ENCODE measurements around the gene ATP10A. TPM values are rescaled to one million over a fixed set of nuclear protein-coding genes. Genes with fewer than 3 reads are reported as not detected.

The ATP10A gene
- total RNA-seq, 4 donors from 2014 or later = 8.1 to 36.0 (median 17.9) TPM

DNA sequence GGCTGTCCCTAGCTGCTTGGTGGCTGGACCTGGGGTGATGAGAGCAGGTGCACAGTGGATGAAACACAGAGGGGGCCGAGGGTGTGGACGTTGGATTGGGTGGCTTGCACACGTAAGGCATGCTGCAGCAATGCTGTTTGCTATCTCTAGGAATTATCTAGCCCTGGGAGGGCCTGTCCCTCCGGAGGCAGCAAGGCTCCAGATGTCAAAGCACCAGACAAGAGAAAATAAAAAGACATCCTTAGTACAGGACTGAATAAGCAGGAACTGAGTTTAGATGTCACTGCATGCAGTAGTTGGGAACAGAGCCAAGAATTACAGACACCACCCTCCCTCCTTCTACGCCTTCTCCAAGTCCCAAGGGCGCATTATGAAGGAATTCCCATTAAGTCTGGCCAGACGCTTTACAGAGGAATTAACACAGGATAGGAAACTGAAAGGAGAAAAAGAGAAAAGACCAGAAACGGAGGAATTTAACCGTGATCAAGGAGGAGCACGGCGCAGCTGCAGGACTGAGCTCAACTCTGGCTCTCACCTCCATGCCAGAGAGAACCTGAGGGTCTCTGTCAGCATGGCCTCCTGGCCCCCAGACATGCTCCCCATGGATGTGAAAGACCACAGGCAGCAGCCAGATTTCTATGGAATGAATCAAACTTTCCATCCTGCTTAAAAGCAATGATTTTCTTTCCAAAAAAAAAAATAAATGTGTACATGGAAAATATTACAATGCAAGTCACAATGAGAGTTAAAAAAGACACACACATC lies 13.8 kb downstream of the ATP10A start:
- Histone ChIP-seq H3K36me3 (no peaks in the 10 kb centered on the region), H3K27ac (peak overlapping the region in 3 of 4 donors; percentile 80 to 83 (median 80)), H3K9me3 (no peaks in the 10 kb centered on the region), H3K27me3 (no peaks in the 10 kb centered on the region), H3K4me1 (peaks cover 0 to 54% (median 31%) of the 10 kb centered on the region in 4 donors), H3K4me3 (peak overlapping the region in 2 of 4 donors; percentile 19 to 51)
- TF ChIP-seq EP300 (IDR thresholded peaks at IDR 0.05) (peak in 1 of 2 donors; percentile 21), POLR2A (IDR thresholded peaks at IDR 0.05) (no peak)
- 18 to 23% methylated on average over 11 of the region's 11 CpGs for WGBS, 2 donors
- no peak for DNase-seq (ENCODE audit: low spot score in 2 of 2)

DNA sequence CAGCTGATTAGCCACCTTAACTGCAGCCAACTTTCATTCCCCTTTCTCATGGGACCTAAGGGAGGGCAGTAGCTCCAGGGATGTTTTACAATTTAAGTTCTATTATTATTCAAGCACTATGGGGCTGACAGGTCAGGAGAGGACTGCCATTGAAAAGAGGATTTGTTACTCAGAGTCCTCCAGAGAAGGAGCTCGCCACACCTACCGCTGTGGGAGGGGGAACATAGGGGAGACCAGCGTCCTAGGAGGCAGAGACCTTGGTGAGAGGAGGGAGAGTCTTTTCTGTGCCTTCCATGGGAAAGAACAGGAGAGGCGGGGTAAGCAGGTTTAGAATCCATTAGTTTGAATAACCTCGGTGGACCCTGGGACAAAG lies 14.4 kb downstream of the ATP10A start:
- no peak for DNase-seq (ENCODE audit: low spot score in 2 of 2)
- WGBS, 2 donors = 65 to 79% methylated on average over 5 of the region's 5 CpGs
- H3K4me3 ChIP-seq = no peak overlapping the region
- TF ChIP-seq EP300 (IDR thresholded peaks at IDR 0.05) (no peak), POLR2A (IDR thresholded peaks at IDR 0.05) (no peak)
- TF ChIP-seq, protein P1, sequence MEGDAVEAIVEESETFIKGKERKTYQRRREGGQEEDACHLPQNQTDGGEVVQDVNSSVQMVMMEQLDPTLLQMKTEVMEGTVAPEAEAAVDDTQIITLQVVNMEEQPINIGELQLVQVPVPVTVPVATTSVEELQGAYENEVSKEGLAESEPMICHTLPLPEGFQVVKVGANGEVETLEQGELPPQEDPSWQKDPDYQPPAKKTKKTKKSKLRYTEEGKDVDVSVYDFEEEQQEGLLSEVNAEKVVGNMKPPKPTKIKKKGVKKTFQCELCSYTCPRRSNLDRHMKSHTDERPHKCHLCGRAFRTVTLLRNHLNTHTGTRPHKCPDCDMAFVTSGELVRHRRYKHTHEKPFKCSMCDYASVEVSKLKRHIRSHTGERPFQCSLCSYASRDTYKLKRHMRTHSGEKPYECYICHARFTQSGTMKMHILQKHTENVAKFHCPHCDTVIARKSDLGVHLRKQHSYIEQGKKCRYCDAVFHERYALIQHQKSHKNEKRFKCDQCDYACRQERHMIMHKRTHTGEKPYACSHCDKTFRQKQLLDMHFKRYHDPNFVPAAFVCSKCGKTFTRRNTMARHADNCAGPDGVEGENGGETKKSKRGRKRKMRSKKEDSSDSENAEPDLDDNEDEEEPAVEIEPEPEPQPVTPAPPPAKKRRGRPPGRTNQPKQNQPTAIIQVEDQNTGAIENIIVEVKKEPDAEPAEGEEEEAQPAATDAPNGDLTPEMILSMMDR (IDR thresholded peaks at IDR 0.05) = no peak
- H3K4me1 ChIP-seq = peaks cover 0 to 54% (median 31%) of the 10 kb centered on the region in 4 donors
- H3K27me3 ChIP-seq = no peaks in the 10 kb centered on the region
- no peaks in the 10 kb centered on the region for H3K36me3 ChIP-seq
- H3K9me3 ChIP-seq = no peaks in the 10 kb centered on the region
- peak overlapping the region in 1 of 4 donors; percentile 80 for H3K27ac ChIP-seq

DNA sequence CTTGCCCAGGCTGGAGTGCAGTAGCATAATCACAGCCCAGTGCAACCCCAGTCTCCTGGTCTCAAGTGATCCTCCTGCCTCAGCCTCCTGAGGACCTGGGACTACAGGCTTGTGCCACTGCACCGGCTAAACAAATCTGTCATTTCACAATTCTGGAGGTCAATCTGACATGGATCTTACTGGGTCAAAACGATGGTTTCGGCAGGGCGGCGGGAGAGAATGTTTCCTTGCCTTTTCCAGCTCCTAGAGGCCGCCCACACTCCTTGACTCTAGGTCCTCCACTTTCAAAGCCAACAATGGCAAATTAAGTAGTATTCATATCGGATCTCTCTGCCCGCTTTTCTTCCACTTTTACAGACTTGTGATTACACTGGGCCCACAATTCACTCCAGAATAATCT lies 14.8 kb downstream of the ATP10A start:
- Histone ChIP-seq H3K36me3 (no peaks in the 10 kb centered on the region), H3K4me3 (no peak overlapping the region), H3K9me3 (no peaks in the 10 kb centered on the region), H3K27me3 (no peaks in the 10 kb centered on the region), H3K27ac (no peak overlapping the region), H3K4me1 (peaks cover 0 to 52% (median 29%) of the 10 kb centered on the region in 4 donors)
- TF ChIP-seq EP300 (IDR thresholded peaks at IDR 0.05) = no peak
- no peak for TF ChIP-seq POLR2A (IDR thresholded peaks at IDR 0.05)
- TF ChIP-seq, protein P1 (IDR thresholded peaks at IDR 0.05) = no peak
- WGBS, 2 donors = 84 to 92% methylated on average over 8 of the region's 8 CpGs
- DNase-seq (ENCODE audit: low spot score in 2 of 2) = no peak

DNA sequence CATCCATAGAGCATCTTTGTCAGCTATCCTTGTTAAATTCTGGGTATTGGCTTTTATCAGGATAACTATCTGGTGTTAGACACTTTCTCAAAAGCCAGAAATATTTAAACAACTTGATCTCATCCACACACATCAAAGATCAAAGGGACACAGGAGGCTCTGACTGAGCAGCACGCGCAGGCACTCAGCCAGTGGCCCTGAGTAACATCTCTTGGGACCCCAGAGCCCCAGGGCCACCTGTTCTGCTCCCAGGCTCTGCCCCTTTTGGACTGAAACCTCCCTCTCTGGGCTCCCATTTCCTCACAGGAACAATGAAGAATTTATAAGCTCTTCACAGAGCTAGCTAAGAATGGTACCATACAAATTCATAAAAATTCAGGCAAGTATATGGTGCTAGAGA lies 16.1 kb downstream of the ATP10A start:
- no peaks in the 10 kb centered on the region for H3K36me3 ChIP-seq
- H3K27ac ChIP-seq = no peak overlapping the region
- H3K27me3 ChIP-seq = no peaks in the 10 kb centered on the region
- peaks cover 0 to 39% (median 20%) of the 10 kb centered on the region in 4 donors for H3K4me1 ChIP-seq
- 67 to 71% methylated on average over 2 of the region's 2 CpGs for WGBS, 2 donors
- no peak overlapping the region for H3K4me3 ChIP-seq
- no peaks in the 10 kb centered on the region for H3K9me3 ChIP-seq
- DNase-seq (ENCODE audit: low spot score in 2 of 2) = no peak
- TF ChIP-seq POLR2A (IDR thresholded peaks at IDR 0.05) (no peak), EP300 (IDR thresholded peaks at IDR 0.05) (no peak)
- TF ChIP-seq, protein P1 (IDR thresholded peaks at IDR 0.05) = no peak

DNA sequence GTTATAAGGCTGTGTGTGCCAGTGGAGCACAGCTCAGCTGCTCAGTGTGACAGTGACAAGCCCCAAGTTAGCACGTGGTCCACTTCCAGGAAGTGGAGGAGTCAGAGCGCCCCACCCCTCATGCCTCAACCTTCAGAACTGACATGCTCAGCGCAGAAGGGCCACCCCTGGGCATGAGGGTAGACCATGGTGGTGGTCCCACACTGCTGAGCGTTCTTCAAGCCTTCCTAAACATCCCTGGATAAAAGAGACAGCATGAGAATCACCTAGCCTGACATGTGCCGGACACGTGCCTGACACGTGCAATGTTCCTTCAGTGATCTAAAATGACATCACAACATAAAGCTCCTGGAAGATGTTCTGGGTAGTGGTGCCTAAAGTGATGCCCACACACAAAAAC lies 16.8 kb downstream of the ATP10A start:
- no peaks in the 10 kb centered on the region for H3K36me3 ChIP-seq
- WGBS, 2 donors = 70 to 72% methylated on average over 7 of the region's 7 CpGs
- peaks cover 0 to 37% (median 20%) of the 10 kb centered on the region in 4 donors for H3K4me1 ChIP-seq
- no peak overlapping the region for H3K27ac ChIP-seq
- H3K9me3 ChIP-seq = no peaks in the 10 kb centered on the region
- no peak overlapping the region for H3K4me3 ChIP-seq
- TF ChIP-seq, protein P1 (IDR thresholded peaks at IDR 0.05) = no peak
- TF ChIP-seq POLR2A (IDR thresholded peaks at IDR 0.05) (no peak), EP300 (IDR thresholded peaks at IDR 0.05) (no peak)
- no peaks in the 10 kb centered on the region for H3K27me3 ChIP-seq
- DNase-seq (ENCODE audit: low spot score in 2 of 2) = no peak
